Left ventricle myocardium superior (tissue), 1 donor: ENCODE data around the gene KIAA1328. TPM values are rescaled to one million over a fixed set of nuclear protein-coding genes. Genes with fewer than 3 reads are reported as not detected.

Experiments used
- ATAC-seq: fragments of 200-7000 bp; cut with Tn5 transposase; one replicate; pipeline ENCODE4 v1.9.1; 2020; ENCODE audit warnings: mild to moderate bottlenecking, moderate library complexity
- DNase-seq: peaks from one replicate; pipeline ENCODE4 v3.0.0-alpha.2; 2020
- intact Hi-C: fragments of 100-400 bp; cut with micrococcal nuclease; formaldehyde crosslinking; loops from one replicate; pipeline ENCODE4 v1.11.0; 2022
- total RNA-seq: library from RNA; stranded (reverse); fragmentation: NEBNext Ultra II Directional; extraction: Animal tissue kit (Norgen Biotek cat#: 25700); gene quantifications from one replicate; pipeline ENCODE4 v1.2.1, GENCODE V29; 2021
- donor health status: DM: no; HTN: yes; CAD: no; lungs with severe emphysema.

KIAA1328 gene
- total RNA-seq, 1 donor from 2014 or later, result 3.4 TPM

GRCh38 chr18:36818652-36819051 is 10.3 kb upstream of the KIAA1328 start:
- no peak for ATAC-seq
- intact Hi-C loops, result no loop called here
- DNase-seq, result no peak

- ATAC-seq (no peak), DNase-seq (no peak)
- intact Hi-C loops, result no loop called here
Measured at GRCh38 chr18:36819621-36820020, 9.3 kb upstream of the KIAA1328 start.

- ATAC-seq (no peak), DNase-seq (no peak)
- intact Hi-C loops, result no loop called here
Measured at GRCh38 chr18:36821681-36822080, 7.2 kb upstream of the KIAA1328 start.

DNA sequence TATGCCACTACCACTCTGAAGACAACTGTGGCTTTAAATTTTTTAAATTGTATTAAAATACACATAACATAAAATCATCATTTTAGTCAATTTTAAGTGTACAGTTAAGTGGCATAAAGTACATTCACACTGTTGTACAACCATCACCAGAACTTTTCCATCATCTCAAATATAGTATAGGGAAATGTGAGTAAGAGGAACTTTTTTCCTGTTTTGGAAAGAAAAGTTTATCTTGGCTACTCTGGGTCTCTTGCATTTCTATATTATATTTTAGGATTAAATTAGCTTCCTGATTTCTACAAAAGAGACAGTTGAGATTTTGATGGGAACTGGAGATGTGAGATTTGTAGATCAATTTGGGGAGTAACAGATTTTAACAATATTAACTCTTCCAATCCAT is 3.4 kb upstream of the KIAA1328 start:
- ATAC-seq (no peak), DNase-seq (no peak)
- intact Hi-C loops, result no loop called here

GRCh38 chr18:36826556-36826955 is 2.4 kb upstream of the KIAA1328 start:
- intact Hi-C loops, result no loop called here
- no peak for ATAC-seq
- DNase-seq, result no peak

DNA sequence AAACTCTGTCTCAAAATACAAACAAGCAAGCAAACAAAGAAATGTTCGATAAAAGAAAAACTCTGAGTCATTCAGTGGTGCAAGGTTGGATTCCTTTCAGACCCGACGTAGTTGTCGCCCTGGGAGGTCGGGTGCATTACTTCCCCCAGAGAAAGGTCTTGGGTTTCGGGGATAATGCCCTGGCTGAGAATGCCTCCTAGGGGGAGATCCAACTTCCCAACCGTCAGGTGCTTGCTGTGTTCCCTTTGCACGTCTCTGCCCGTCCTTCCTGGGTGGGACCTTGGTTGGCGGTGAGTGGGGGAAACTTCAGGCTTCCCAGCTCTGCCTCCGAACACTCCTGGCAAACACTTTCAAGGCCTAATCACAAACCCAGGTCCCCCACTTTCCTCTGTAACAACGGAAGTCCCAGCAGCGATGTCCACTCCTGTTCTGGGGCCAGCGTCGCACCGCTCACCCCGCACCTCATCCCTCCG is 734 bp upstream of the KIAA1328 start:
- DNase-seq (no peak), ATAC-seq (peak; percentile 8)

GRCh38 chr18:36829362-36830157 is 633 bp downstream of the KIAA1328 start:
- ATAC-seq, result peak; percentile 1
- DNase-seq, result no peak
- intact Hi-C loops, result no loop called here

More for the DNA sequence above, 734 bp upstream of the KIAA1328 start:
- intact Hi-C loops, result no loop called here

GRCh38 chr18:36830158-36830495 is 1.2 kb downstream of the KIAA1328 start:
- ATAC-seq, result no peak
- DNase-seq, result no peak
- intact Hi-C loops, result no loop called here

DNA sequence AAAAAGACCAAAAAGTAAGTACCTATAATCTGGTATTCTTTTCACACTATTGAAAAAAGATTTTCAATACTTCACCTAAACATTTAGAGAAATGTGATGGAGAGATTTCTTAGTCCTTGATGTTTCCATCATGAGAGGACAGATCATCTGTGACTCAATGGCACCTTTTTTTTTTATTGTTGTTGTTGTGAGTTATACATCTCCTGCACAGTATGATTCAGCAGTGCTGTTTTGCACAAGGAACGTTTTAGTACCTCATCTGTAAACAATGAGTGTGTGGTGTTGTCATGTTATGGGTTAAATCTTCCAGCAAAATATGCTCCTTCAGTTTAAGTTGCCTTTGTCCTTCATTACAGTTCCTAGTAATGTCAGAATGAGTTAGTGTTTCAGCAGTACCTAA is 2.2 kb downstream of the KIAA1328 start:
- DNase-seq (no peak), ATAC-seq (no peak)
- intact Hi-C loops, result no loop called here

- DNase-seq (no peak), ATAC-seq (no peak)
- intact Hi-C loops, result no loop called here
Measured at GRCh38 chr18:36833120-36833519, 4.2 kb downstream of the KIAA1328 start.

GRCh38 chr18:36835927-36836326 is 7.0 kb downstream of the KIAA1328 start:
- intact Hi-C loops, result no loop called here
- ATAC-seq, result no peak
- DNase-seq, result no peak

DNA sequence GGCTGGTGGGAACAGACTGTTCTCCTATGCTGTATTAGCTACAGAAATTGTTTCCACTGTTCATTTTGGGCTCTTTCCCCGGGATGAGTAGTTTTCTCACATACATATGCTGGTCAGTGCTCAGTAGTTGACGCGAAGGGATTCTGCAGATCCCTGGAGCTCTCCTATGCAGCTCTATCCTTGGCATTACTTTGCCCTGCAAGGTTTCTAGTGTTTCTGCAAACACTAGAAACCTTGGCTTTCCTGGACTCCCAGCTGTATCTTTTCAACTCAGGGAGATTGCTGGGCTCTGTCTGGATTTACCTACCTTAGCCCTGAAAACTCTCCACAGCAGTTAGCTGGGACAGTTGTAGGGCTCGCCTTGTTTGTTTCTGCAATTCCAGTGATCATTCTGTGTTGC is 10.9 kb downstream of the KIAA1328 start:
- ATAC-seq, result no peak
- intact Hi-C loops, result no loop called here
- DNase-seq, result no peak

- intact Hi-C loops, result no loop called here
- DNase-seq, result no peak
- no peak for ATAC-seq
Measured at GRCh38 chr18:36843199-36843598, 14.3 kb downstream of the KIAA1328 start.

DNA sequence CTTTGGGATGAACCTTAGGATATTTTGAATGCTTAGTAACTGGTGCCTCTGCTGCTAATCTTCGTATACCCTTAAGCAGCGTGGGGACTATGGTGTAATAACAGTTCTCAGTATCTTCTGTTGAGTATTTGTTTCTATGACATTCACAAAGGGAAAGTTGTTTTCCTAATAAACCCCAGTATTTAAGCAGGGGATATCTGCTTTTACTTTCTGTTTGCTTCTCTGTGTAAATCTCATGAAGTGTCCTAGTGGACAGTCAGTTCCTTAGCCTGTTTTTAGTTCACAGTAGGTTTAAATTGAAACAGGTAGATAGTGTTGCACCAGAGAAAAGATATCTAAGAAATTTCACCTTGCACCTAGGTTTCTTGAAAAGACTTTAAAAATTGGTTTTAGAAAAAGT is 14.9 kb downstream of the KIAA1328 start:
- intact Hi-C loops, result no loop called here
- no peak for DNase-seq
- ATAC-seq, result no peak

DNA sequence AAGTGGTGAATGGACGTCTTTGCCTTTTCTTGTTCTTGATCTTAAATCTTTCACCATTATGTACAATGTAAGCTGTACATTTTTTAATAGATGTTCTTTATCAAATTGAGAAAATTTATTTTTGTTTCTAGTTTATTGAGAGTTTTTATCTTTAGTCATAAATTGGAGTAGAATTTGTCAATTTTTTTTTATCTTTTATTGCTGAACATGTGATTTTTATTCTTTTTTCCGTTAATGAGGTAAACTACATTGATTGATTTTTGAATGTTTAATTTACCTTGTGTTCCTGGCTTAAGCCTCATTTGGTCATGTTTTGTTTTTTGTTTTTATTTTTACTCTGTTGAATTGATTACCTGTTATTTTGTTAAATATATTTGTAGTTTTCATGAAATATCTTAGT is 19.7 kb downstream of the KIAA1328 start:
- DNase-seq, result no peak
- no peak for ATAC-seq
- intact Hi-C loops, result no loop called here

DNA sequence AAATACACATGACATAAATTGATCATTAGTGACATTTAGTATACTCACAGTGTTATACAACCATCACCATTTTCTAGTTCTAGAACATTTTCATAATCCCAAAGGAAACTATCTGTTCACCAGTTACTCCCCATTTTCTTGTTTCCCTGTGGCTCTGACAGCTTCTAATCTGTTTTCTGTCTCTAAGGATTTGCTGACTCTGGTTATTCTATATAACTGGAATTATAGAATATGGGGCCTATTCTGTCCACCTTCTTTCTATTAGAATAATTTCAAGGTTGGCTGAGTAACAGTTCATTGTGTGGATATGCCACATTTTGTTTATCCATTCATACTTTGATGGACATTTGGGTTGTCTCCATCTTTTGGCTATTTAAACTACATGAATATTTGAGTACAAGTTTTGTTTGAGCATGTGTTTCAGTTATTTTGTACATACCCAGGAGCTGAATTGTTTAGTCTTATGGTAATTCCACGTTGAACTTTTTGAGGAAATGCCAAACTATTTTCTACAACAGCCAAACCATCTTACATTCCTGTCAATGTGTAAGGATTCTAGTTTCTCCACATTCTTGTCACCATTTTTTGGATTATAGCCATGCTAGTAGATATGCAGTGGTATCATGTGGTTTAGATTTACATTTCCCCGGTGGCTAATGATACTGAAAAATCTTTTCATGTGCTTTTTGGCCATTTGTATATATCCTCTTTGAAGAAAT is 20.5 kb downstream of the KIAA1328 start:
- intact Hi-C loops, result no loop called here
- ATAC-seq (no peak), DNase-seq (no peak)

DNA sequence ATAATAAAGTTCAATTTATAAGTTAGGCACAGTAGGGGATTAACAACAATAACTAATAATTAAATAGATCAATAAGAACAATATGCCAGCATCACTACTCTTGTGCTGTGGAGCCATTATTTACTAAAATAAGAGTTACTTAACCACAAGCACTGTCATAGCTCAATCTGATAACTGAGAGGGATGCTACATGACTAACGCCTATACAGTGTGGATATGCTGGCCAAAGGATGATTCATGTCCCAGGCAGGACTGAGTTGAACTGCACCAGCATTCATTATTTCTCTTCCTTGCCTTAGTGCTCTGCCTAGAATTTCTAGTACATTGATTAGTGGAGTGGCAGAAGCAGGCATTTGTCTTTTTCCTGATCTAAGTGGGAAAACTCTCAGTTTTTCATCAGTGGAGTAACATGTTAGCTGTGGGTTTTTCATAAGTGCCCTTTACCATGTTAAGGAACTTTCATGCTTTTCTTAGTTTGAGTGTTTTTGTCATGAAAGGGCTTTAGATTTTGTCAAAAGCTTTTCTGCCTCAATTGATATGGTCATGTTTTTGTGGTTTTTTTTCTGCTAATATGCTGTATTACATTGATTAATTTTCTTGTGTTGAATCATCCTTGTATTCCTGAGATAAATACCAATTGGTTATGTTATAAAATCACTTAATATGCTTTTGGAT is 21.7 kb downstream of the KIAA1328 start:
- DNase-seq (no peak), ATAC-seq (no peak)
- intact Hi-C loops, result no loop called here

GRCh38 chr18:36851202-36851590 is 22.3 kb downstream of the KIAA1328 start:
- DNase-seq (no peak), ATAC-seq (no peak)
- intact Hi-C loops, result no loop called here

GRCh38 chr18:36856815-36857214 is 27.9 kb downstream of the KIAA1328 start:
- DNase-seq, result no peak
- intact Hi-C loops, result no loop called here
- ATAC-seq, result peak; percentile 24

- DNase-seq (no peak), ATAC-seq (no peak)
- intact Hi-C loops, result no loop called here
Measured at GRCh38 chr18:36862182-36862581, 33.3 kb downstream of the KIAA1328 start.
